GM23338 (cell line): Measurements from ENCODE around the gene MDH1. TPM values are rescaled to one million over a fixed set of nuclear protein-coding genes. Genes with fewer than 3 reads are reported as not detected.

Source experiments
- ATAC-seq: fragments of 200-7000 bp; cut with Tn5 transposase; 3 replicates; pipeline ENCODE4 v1.9.1; 2020
- DNase-seq: peaks from one replicate; pipeline ENCODE4 v3.0.0-alpha.2; 2015; ENCODE audit warnings: low spot score
- H2AFZ ChIP-seq: fragments of 200-600 bp; sonication (generic); 2 replicates; pipeline ENCODE4 v1.8.0; 2016; ENCODE audit warnings: antibody characterized with exemption, mild to moderate bottlenecking, moderate library complexity
- H3F3A ChIP-seq: fragments of 200-600 bp; sonication (generic); replicated peaks from 2 replicates; pipeline ENCODE4 v1.8.0; 2017; ENCODE audit warnings: antibody characterized with exemption, mixed run types, low read depth
- H3K27ac ChIP-seq: fragments of 200-600 bp; sonication (generic); 2 replicates; pipeline ENCODE4 v1.6.1; 2016; ENCODE audit warnings: low read depth
- H3K27me3 ChIP-seq: fragments of 200-600 bp; sonication (generic); 2 replicates; pipeline ENCODE4 v1.8.0; 2016; ENCODE audit warnings: mild to moderate bottlenecking, mixed run types, moderate library complexity; ENCODE audit not compliant: insufficient read depth
- H3K36me3 ChIP-seq: fragments of 200-600 bp; sonication (generic); 2 replicates; pipeline ENCODE4 v1.8.0; 2016; ENCODE audit warnings: mild to moderate bottlenecking; ENCODE audit not compliant: insufficient read depth
- H3K4me1 ChIP-seq: fragments of 200-600 bp; sonication (generic); 2 replicates; pipeline ENCODE4 v1.8.0; 2016; ENCODE audit warnings: mild to moderate bottlenecking, moderate library complexity; ENCODE audit not compliant: insufficient read depth
- H3K4me2 ChIP-seq: fragments of 200-600 bp; sonication (generic); 2 replicates; pipeline ENCODE4 v1.7.1; 2017; ENCODE audit warnings: mixed run types
- H3K4me3 ChIP-seq: fragments of 200-600 bp; sonication (generic); 2 replicates; pipeline ENCODE4 v1.6.1; 2016; ENCODE audit warnings: mixed run types
- H3K79me2 ChIP-seq: fragments of 200-600 bp; sonication (generic); replicated peaks from 2 replicates; pipeline ENCODE4 v1.8.0; 2017; ENCODE audit warnings: mild to moderate bottlenecking; ENCODE audit not compliant: insufficient read depth
- H3K9me2 ChIP-seq: fragments of 200-600 bp; sonication (generic); 2 replicates; pipeline ENCODE4 v1.8.0; 2017; ENCODE audit not compliant: insufficient read depth
- H4K20me1 ChIP-seq: fragments of 200-600 bp; sonication (generic); replicated peaks from 2 replicates; pipeline ENCODE4 v1.8.0; 2017; ENCODE audit warnings: mild to moderate bottlenecking; ENCODE audit not compliant: insufficient read depth
- H3K27ac Mint-ChIP-seq: 2 replicates; pipeline ENCODE4 v1.8.0; 2020; ENCODE audit warnings: inconsistent platforms, mild to moderate bottlenecking, moderate library complexity, mixed read lengths
- H3K27me3 Mint-ChIP-seq: 3 replicates; pipeline ENCODE4 v1.8.0; 2022; ENCODE audit warnings: low read depth, mild to moderate bottlenecking, moderate library complexity, mixed read lengths, inconsistent platforms; ENCODE audit not compliant: insufficient read depth, poor library complexity
- H3K36me3 Mint-ChIP-seq: 3 replicates; pipeline ENCODE4 v1.8.0; 2021; ENCODE audit warnings: low read depth, mild to moderate bottlenecking, inconsistent platforms, moderate library complexity, mixed read lengths
- H3K4me1 Mint-ChIP-seq: 3 replicates; pipeline ENCODE4 v1.8.0; 2020; ENCODE audit warnings: mild to moderate bottlenecking, inconsistent platforms, mixed read lengths
- H3K4me3 Mint-ChIP-seq: 3 replicates; pipeline ENCODE4 v1.8.0; 2021; ENCODE audit warnings: moderate library complexity, mild to moderate bottlenecking, inconsistent platforms, mixed read lengths
- H3K9me3 Mint-ChIP-seq: 3 replicates; pipeline ENCODE4 v1.8.0; 2020; ENCODE audit warnings: moderate library complexity, mild to moderate bottlenecking, inconsistent platforms, mixed read lengths
- CREB1 ChIP-seq: fragments of 250-450 bp; sonication (Bioruptor Pico); IDR thresholded peaks from 2 replicates; pipeline ENCODE4 v1.5.0; 2020; ENCODE audit warnings: low read depth, mild to moderate bottlenecking, moderate library complexity
- CTCF ChIP-seq, 2 experiments: fragments of 200-600 bp in 1 of 2; sonication (generic) in 1 of 2; conservative IDR thresholded peaks; 2 replicates each; pipeline versions ENCODE4 v1.5.1 to v1.6.1; 2016 to 2017; ENCODE audit warnings: antibody characterized with exemption in 2 of 2, low read depth in 2 of 2, mild to moderate bottlenecking in 2 of 2, moderate library complexity in 1 of 2
- ETS1 ChIP-seq: IDR thresholded peaks from 2 replicates; pipeline ENCODE4 v1.6.1; 2016; ENCODE audit warnings: antibody characterized with exemption
- EZH2 ChIP-seq: fragments of 200-600 bp; sonication (generic); IDR thresholded peaks from one replicate; pipeline ENCODE4 v1.8.0; 2017; ENCODE audit warnings: antibody characterized with exemption, mild to moderate bottlenecking, low read depth; ENCODE audit not compliant: unreplicated experiment
- EZH2phosphoT487 ChIP-seq: fragments of 200-600 bp; sonication (generic); IDR thresholded peaks from one replicate; pipeline ENCODE4 v1.8.1; 2018; ENCODE audit warnings: antibody characterized with exemption; ENCODE audit not compliant: unreplicated experiment
- JUNB ChIP-seq: IDR thresholded peaks from one replicate; pipeline ENCODE4 v1.6.1; 2016; ENCODE audit warnings: antibody characterized with exemption; ENCODE audit not compliant: unreplicated experiment
- NANOG ChIP-seq: IDR thresholded peaks from 2 replicates; pipeline ENCODE4 v1.6.1; 2016; ENCODE audit warnings: antibody characterized with exemption, borderline replicate concordance
- POLR2AphosphoS5 ChIP-seq: IDR thresholded peaks from 2 replicates; pipeline ENCODE4 v1.6.1; 2016; ENCODE audit warnings: antibody characterized with exemption, low read depth
- REST ChIP-seq: IDR thresholded peaks from one replicate; pipeline ENCODE4 v1.6.1; 2018; ENCODE audit warnings: antibody characterized with exemption; ENCODE audit not compliant: unreplicated experiment
- STAT1 ChIP-seq: IDR thresholded peaks from one replicate; pipeline ENCODE4 v1.6.1; 2016; ENCODE audit warnings: antibody characterized with exemption; ENCODE audit not compliant: unreplicated experiment
- ZNF114 ChIP-seq: fragments of 250-450 bp; sonication (Bioruptor Pico); IDR thresholded peaks from 2 replicates; pipeline ENCODE4 v1.5.0; 2020; ENCODE audit warnings: mild to moderate bottlenecking, moderate library complexity
- ZNF331 ChIP-seq: fragments of 250-450 bp; sonication (Bioruptor Pico); IDR thresholded peaks from 2 replicates; pipeline ENCODE4 v1.5.0; 2020; ENCODE audit warnings: low read depth, mild to moderate bottlenecking, moderate library complexity
- ZNF462 ChIP-seq: fragments of 250-450 bp; sonication (Bioruptor Pico); IDR thresholded peaks from 2 replicates; pipeline ENCODE4 v1.5.0; 2020; ENCODE audit warnings: mild to moderate bottlenecking, moderate library complexity
- polyA plus RNA-seq: library from polyadenylated mRNA; unstranded; fragments of >200 nt; fragmentation: Nextera tagmentation; extraction: Ambion mirVana; gene quantifications from 2 replicates; pipeline ENCODE4 v1.2.1, GENCODE V29; 2016
- total RNA-seq: library from RNA; depleted of rRNA; stranded (reverse); fragments of >200 nt; shearing (Covaris generic); gene quantifications from 2 replicates; pipeline ENCODE4 v1.2.3, GENCODE V29; 2014

The MDH1 gene
- total and polyA plus RNA-seq, 2 experiments from 2014 or later, result 275 to 503 TPM

DNA sequence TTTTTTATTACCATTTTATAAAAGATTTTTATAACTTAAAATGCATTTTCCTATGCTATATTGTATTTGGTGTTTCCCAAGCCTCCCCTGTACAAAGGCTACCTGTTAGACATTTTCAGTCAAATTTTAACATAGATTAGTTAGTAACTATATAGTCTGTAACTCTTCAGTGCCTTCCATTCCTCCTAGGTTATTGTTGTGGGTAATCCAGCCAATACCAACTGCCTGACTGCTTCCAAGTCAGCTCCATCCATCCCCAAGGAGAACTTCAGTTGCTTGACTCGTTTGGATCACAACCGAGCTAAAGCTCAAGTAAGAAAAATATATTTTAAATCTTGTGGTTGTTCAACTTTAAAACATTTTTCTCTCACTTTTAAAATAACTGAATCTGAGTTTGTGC is 10.2 kb downstream of the MDH1 start:
- no peaks in the 10 kb centered on the region for H3K9me3 Mint-ChIP-seq
- Histone ChIP-seq H2AFZ (no peak overlapping the region), H3K4me2 (no peak overlapping the region), H3K4me3 (no peak overlapping the region), H3K79me2 (peaks cover 44% of the 10 kb centered on the region), H4K20me1 (no peaks in the 10 kb centered on the region; the same call in none of the 2 replicates), H3K4me1 (0 out of 2 replicates have a peak, but pooled peaks cover under 1% of the 10 kb centered on the region), H3K27ac (no peak overlapping the region), H3F3A (no peaks in the 10 kb centered on the region), H3K9me2 (no peaks in the 10 kb centered on the region), H3K36me3 (peaks cover 54% of the 10 kb centered on the region), H3K27me3 (no peaks in the 10 kb centered on the region)
- TF ChIP-seq EZH2 (no peak), EZH2phosphoT487 (no peak), ETS1 (no peak), STAT1 (no peak), CREB1 (no peak), ZNF331 (CRISPR knock-in tag) (no peak), REST (no peak), NANOG (no peak), CTCF (conservative IDR thresholded peaks at IDR 0.05; ENCODE audit: low read depth in 2 of 2) (no peak), JUNB (no peak), ZNF114 (CRISPR knock-in tag) (no peak), ZNF462 (CRISPR knock-in tag) (no peak), POLR2AphosphoS5 (no peak)
- H3K27me3 Mint-ChIP-seq, result no peaks in the 10 kb centered on the region
- H3K4me3 Mint-ChIP-seq, result no peak overlapping the region
- DNase-seq (no peak), ATAC-seq (no peak)
- peaks cover 6% of the 10 kb centered on the region; the same call in 2 of the 3 replicates for H3K4me1 Mint-ChIP-seq
- peaks cover 86% of the 10 kb centered on the region for H3K36me3 Mint-ChIP-seq
- no peak overlapping the region for H3K27ac Mint-ChIP-seq
